GM12878 (cell line): ENCODE data around the gene ADAMTSL5. TPM values are rescaled to one million over a fixed set of nuclear protein-coding genes. Genes with fewer than 3 reads are reported as not detected.

Experiments used
- BMI1 ChIP-seq: fragments of 450-650 bp; IDR thresholded peaks from 2 replicates; pipeline ENCODE4 v1.6.1; 2016; ENCODE audit warnings: mild to moderate bottlenecking, moderate library complexity, borderline replicate concordance
- CBX3 ChIP-seq: fragments of 200-600 bp; sonication (generic); IDR thresholded peaks from 2 replicates; pipeline ENCODE4 v1.6.1; 2016; ENCODE audit warnings: low read depth, borderline replicate concordance
- CHD2 ChIP-seq: IDR thresholded peaks from 2 replicates; pipeline ENCODE4 v1.6.1; 2011; ENCODE audit warnings: low read depth, low read length, improper control_type of control experiment, borderline replicate concordance
- GATAD2B ChIP-seq: fragments of 450-650 bp; conservative IDR thresholded peaks from 2 replicates; pipeline ENCODE4 v1.6.1; 2017; ENCODE audit warnings: low read depth, mild to moderate bottlenecking, moderate library complexity
- RB1 ChIP-seq: fragments of 450-650 bp; formaldehyde crosslinking; IDR thresholded peaks from 2 replicates; pipeline ENCODE4 v1.6.1; 2017; ENCODE audit warnings: mild to moderate bottlenecking, borderline replicate concordance
- RELA ChIP-seq: fragments of 450-650 bp; IDR thresholded peaks from 2 replicates; pipeline ENCODE4 v1.8.0; 2014; ENCODE audit warnings: borderline replicate concordance; ENCODE audit not compliant: partially characterized antibody
- polyA plus RNA-seq, 11 experiments: library from polyadenylated mRNA; depleted of rRNA in 4 of 11; unstranded in 6 of 11; stranded (reverse) in 5 of 11; fragments of >200 nt; fragmentation: Nextera tagmentation in 4 of 11; fragmentation: Illumina TruSeq in 1 of 11; extraction: Ambion mirVana in 4 of 11; extraction: Trizol in 1 of 11; gene quantifications; 1 replicate in 1 of 11; 2 replicates in 10 of 11; pipeline versions ENCODE4 v1.2.1 to v1.2.3, GENCODE V29; 2011 to 2016; ENCODE audit warnings: inconsistent platforms in 2 of 11, missing spikeins in 2 of 11, low read depth in 1 of 11
- total RNA-seq, 4 experiments: library from RNA; depleted of rRNA in 3 of 4; stranded (reverse); fragments of >200 nt in 3 of 4; fragmentation: Illumina TruSeq in 1 of 4; extraction: Trizol in 1 of 4; gene quantifications; 2 replicates each; pipeline versions ENCODE4 v1.2.1 to v1.2.3, GENCODE V29; 2013 to 2021
- TF ChIP-seq, protein P1 (sequence below): fragments of 450-650 bp; IDR thresholded peaks from 2 replicates; pipeline ENCODE4 v1.6.1; 2016; ENCODE audit warnings: mild to moderate bottlenecking, moderate library complexity, borderline replicate concordance
- TF ChIP-seq, protein P2 (sequence below): fragments of 450-650 bp; formaldehyde crosslinking; IDR thresholded peaks from 2 replicates; pipeline ENCODE4 v1.4.0; 2020; ENCODE audit warnings: mild to moderate bottlenecking, moderate library complexity
- TF ChIP-seq, protein P3 (sequence below): IDR thresholded peaks from 2 replicates; pipeline ENCODE4 v1.6.1; 2011; ENCODE audit warnings: mild to moderate bottlenecking, low read depth, low read length, moderate library complexity; ENCODE audit not compliant: insufficient replicate concordance
- TF ChIP-seq, protein P4 (sequence below): fragments of 450-650 bp; IDR thresholded peaks from 2 replicates; pipeline ENCODE4 v1.6.1; 2016; ENCODE audit warnings: mild to moderate bottlenecking
- TF ChIP-seq, protein P5 (sequence below): fragments of 450-650 bp; IDR thresholded peaks from 2 replicates; pipeline ENCODE4 v1.6.1; 2014; ENCODE audit warnings: mild to moderate bottlenecking
- TF ChIP-seq, protein P6 (sequence below): fragments of 450-650 bp; IDR thresholded peaks from 2 replicates; pipeline ENCODE4 v1.6.1; 2017; ENCODE audit warnings: low read depth, mild to moderate bottlenecking, moderate library complexity

The ADAMTSL5 gene
- total and polyA plus RNA-seq, 10 of the 15 experiments (the other 5 are each of a cell fraction or from before 2014, with no cell fraction given) = 0.04 to 0.83 (median 0.32) TPM; not detected in 4

DNA sequence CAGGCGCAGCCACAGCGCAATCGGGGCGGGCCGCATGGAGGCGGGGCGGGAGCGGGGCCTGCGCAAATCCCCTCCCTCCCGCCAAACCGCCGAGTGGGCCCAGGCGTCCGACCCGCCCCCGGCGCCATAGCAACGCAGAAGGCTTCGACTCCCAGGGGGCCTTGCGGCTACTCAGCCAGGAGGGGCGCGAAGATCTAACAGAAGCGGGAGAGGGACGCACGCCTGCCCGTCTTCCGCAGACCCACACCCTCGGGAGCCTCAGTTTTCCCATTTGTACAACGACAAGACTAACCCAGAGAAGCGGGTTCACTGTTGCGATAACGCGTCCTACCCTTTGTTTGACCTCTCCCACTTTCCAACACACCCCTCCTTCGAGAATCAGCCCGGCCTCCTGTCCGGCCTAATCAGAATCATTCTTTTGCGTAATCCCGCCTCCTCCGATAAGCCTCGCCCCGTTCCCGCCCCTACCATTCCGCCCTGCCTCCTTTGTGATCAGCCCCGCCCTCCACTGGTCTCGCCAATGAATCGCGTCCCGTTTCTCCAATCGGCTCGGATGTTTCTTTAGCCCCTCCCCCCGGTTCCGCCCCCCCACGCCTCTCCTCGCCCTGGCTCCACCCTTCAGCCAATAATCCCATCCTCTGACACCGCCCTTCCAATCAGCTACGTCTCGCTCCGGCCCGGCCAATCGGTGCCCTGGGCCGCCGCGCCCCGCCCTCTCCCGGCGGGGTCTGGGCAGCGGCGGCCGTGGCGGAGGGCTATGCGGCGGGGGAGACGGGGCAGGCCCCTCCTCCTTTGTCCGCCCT lies 22.3 kb downstream of the ADAMTSL5 start, which contains the start of gene PCSK4 (continued):
- TF ChIP-seq, protein P1, sequence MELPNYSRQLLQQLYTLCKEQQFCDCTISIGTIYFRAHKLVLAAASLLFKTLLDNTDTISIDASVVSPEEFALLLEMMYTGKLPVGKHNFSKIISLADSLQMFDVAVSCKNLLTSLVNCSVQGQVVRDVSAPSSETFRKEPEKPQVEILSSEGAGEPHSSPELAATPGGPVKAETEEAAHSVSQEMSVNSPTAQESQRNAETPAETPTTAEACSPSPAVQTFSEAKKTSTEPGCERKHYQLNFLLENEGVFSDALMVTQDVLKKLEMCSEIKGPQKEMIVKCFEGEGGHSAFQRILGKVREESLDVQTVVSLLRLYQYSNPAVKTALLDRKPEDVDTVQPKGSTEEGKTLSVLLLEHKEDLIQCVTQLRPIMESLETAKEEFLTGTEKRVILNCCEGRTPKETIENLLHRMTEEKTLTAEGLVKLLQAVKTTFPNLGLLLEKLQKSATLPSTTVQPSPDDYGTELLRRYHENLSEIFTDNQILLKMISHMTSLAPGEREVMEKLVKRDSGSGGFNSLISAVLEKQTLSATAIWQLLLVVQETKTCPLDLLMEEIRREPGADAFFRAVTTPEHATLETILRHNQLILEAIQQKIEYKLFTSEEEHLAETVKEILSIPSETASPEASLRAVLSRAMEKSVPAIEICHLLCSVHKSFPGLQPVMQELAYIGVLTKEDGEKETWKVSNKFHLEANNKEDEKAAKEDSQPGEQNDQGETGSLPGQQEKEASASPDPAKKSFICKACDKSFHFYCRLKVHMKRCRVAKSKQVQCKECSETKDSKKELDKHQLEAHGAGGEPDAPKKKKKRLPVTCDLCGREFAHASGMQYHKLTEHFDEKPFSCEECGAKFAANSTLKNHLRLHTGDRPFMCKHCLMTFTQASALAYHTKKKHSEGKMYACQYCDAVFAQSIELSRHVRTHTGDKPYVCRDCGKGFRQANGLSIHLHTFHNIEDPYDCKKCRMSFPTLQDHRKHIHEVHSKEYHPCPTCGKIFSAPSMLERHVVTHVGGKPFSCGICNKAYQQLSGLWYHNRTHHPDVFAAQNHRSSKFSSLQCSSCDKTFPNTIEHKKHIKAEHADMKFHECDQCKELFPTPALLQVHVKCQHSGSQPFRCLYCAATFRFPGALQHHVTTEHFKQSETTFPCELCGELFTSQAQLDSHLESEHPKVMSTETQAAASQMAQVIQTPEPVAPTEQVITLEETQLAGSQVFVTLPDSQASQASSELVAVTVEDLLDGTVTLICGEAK = no peak; the same call in 1 of the 2 replicates
- TF ChIP-seq BMI1 = peak; percentile 97
- TF ChIP-seq, protein P2, sequence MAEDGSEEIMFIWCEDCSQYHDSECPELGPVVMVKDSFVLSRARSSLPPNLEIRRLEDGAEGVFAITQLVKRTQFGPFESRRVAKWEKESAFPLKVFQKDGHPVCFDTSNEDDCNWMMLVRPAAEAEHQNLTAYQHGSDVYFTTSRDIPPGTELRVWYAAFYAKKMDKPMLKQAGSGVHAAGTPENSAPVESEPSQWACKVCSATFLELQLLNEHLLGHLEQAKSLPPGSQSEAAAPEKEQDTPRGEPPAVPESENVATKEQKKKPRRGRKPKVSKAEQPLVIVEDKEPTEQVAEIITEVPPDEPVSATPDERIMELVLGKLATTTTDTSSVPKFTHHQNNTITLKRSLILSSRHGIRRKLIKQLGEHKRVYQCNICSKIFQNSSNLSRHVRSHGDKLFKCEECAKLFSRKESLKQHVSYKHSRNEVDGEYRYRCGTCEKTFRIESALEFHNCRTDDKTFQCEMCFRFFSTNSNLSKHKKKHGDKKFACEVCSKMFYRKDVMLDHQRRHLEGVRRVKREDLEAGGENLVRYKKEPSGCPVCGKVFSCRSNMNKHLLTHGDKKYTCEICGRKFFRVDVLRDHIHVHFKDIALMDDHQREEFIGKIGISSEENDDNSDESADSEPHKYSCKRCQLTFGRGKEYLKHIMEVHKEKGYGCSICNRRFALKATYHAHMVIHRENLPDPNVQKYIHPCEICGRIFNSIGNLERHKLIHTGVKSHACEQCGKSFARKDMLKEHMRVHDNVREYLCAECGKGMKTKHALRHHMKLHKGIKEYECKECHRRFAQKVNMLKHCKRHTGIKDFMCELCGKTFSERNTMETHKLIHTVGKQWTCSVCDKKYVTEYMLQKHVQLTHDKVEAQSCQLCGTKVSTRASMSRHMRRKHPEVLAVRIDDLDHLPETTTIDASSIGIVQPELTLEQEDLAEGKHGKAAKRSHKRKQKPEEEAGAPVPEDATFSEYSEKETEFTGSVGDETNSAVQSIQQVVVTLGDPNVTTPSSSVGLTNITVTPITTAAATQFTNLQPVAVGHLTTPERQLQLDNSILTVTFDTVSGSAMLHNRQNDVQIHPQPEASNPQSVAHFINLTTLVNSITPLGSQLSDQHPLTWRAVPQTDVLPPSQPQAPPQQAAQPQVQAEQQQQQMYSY (CRISPR knock-in tag) = no peak
- peak; percentile 73 for TF ChIP-seq RELA
- peak; percentile 81; the same call in 1 of the 2 replicates for TF ChIP-seq RB1
- no peak for TF ChIP-seq CBX3
- TF ChIP-seq, protein P3, sequence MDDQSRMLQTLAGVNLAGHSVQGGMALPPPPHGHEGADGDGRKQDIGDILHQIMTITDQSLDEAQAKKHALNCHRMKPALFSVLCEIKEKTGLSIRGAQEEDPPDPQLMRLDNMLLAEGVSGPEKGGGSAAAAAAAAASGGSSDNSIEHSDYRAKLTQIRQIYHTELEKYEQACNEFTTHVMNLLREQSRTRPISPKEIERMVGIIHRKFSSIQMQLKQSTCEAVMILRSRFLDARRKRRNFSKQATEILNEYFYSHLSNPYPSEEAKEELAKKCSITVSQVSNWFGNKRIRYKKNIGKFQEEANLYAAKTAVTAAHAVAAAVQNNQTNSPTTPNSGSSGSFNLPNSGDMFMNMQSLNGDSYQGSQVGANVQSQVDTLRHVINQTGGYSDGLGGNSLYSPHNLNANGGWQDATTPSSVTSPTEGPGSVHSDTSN = no peak
- TF ChIP-seq, protein P4, sequence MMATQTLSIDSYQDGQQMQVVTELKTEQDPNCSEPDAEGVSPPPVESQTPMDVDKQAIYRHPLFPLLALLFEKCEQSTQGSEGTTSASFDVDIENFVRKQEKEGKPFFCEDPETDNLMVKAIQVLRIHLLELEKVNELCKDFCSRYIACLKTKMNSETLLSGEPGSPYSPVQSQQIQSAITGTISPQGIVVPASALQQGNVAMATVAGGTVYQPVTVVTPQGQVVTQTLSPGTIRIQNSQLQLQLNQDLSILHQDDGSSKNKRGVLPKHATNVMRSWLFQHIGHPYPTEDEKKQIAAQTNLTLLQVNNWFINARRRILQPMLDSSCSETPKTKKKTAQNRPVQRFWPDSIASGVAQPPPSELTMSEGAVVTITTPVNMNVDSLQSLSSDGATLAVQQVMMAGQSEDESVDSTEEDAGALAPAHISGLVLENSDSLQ = peak; percentile 68
- TF ChIP-seq, protein P5, sequence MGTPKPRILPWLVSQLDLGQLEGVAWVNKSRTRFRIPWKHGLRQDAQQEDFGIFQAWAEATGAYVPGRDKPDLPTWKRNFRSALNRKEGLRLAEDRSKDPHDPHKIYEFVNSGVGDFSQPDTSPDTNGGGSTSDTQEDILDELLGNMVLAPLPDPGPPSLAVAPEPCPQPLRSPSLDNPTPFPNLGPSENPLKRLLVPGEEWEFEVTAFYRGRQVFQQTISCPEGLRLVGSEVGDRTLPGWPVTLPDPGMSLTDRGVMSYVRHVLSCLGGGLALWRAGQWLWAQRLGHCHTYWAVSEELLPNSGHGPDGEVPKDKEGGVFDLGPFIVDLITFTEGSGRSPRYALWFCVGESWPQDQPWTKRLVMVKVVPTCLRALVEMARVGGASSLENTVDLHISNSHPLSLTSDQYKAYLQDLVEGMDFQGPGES = peak; percentile 76
- 0 out of 2 replicates have a peak, but pooled peaks have one; percentile 48 for TF ChIP-seq CHD2
- TF ChIP-seq, protein P6, sequence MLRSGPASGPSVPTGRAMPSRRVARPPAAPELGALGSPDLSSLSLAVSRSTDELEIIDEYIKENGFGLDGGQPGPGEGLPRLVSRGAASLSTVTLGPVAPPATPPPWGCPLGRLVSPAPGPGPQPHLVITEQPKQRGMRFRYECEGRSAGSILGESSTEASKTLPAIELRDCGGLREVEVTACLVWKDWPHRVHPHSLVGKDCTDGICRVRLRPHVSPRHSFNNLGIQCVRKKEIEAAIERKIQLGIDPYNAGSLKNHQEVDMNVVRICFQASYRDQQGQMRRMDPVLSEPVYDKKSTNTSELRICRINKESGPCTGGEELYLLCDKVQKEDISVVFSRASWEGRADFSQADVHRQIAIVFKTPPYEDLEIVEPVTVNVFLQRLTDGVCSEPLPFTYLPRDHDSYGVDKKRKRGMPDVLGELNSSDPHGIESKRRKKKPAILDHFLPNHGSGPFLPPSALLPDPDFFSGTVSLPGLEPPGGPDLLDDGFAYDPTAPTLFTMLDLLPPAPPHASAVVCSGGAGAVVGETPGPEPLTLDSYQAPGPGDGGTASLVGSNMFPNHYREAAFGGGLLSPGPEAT = peak; percentile 61
- peak; percentile 53; the same call in 1 of the 2 replicates for TF ChIP-seq GATAD2B
